WTC11 (cell line): Measurements from ENCODE around the gene STAM2. TPM values are rescaled to one million over a fixed set of nuclear protein-coding genes. Genes with fewer than 3 reads are reported as not detected.

ENCODE experiments used
- ATAC-seq: fragments of 200-7000 bp; cut with Tn5 transposase; 2 replicates; pipeline ENCODE4 v1.10.0; 2021; ENCODE audit warnings: mild to moderate bottlenecking, moderate library complexity
- CTCF ChIA-PET: fragments of 300-600 bp; sonication (Branson Sonifier 250); formaldehyde crosslinking; loops from one replicate; lab custom pipeline; 2021; ENCODE audit warnings: antibody characterized with exemption; lab: Charles Lee
- POLR2A ChIA-PET: fragments of 350-600 bp; sonication (Branson Sonifier 250); formaldehyde crosslinking; loops from one replicate; lab custom pipeline; 2021; ENCODE audit warnings: antibody characterized with exemption; lab: Charles Lee
- DNase-seq: peaks from one replicate; pipeline ENCODE4 v3.0.0; 2021; ENCODE audit warnings: low spot score
- H3K27ac Mint-ChIP-seq: 2 replicates; pipeline ENCODE4 v1.8.0; 2021; ENCODE audit warnings: mixed read lengths
- H3K27me3 Mint-ChIP-seq: 2 replicates; pipeline ENCODE4 v1.8.0; 2021; ENCODE audit warnings: low read depth, mild to moderate bottlenecking, moderate library complexity, mixed read lengths
- H3K36me3 Mint-ChIP-seq: 2 replicates; pipeline ENCODE4 v1.8.0; 2021; ENCODE audit warnings: mixed read lengths
- H3K4me1 Mint-ChIP-seq: 2 replicates; pipeline ENCODE4 v1.8.0; 2022; ENCODE audit warnings: mixed read lengths
- H3K4me3 Mint-ChIP-seq: 2 replicates; pipeline ENCODE4 v1.8.0; 2021; ENCODE audit warnings: mild to moderate bottlenecking, moderate library complexity, mixed read lengths
- H3K9me3 Mint-ChIP-seq: 2 replicates; pipeline ENCODE4 v1.8.0; 2021; ENCODE audit warnings: mixed read lengths
- AR ChIP-seq: fragments of 250-450 bp; sonication (Bioruptor Pico); IDR thresholded peaks from 2 replicates; pipeline ENCODE4 v1.9.0; 2021; ENCODE audit warnings: mild to moderate bottlenecking
- ATF2 ChIP-seq: sonication (generic); formaldehyde crosslinking; IDR thresholded peaks from 2 replicates; pipeline ENCODE4 v1.8.1; 2022; ENCODE audit warnings: low read depth, missing genetic modification reagents, borderline replicate concordance
- CBFB ChIP-seq: sonication (generic); formaldehyde crosslinking; IDR thresholded peaks from 2 replicates; pipeline ENCODE4 v1.8.1; 2022; ENCODE audit warnings: mild to moderate bottlenecking, low read depth, missing genetic modification reagents
- CREB1 ChIP-seq: sonication (generic); formaldehyde crosslinking; IDR thresholded peaks from 2 replicates; pipeline ENCODE4 v1.8.0; 2023; ENCODE audit warnings: mild to moderate bottlenecking, missing genetic modification reagents
- CTCF ChIP-seq: fragments of 200-600 bp; IDR thresholded peaks from 2 replicates; pipeline ENCODE4 v1.8.0; 2022; ENCODE audit warnings: antibody characterized with exemption
- GABPB1 ChIP-seq: sonication (generic); formaldehyde crosslinking; IDR thresholded peaks from 2 replicates; pipeline ENCODE4 v1.8.1; 2023; ENCODE audit warnings: mild to moderate bottlenecking, missing genetic modification reagents
- GRHL2 ChIP-seq: fragments of 250-450 bp; sonication (Bioruptor Pico); IDR thresholded peaks from 2 replicates; pipeline ENCODE4 v1.8.0; 2022; ENCODE audit warnings: mild to moderate bottlenecking, moderate library complexity; ENCODE audit not compliant: insufficient replicate concordance, severe bottlenecking
- MXD4 ChIP-seq: fragments of 250-450 bp; sonication (Bioruptor Pico); IDR thresholded peaks from 2 replicates; pipeline ENCODE4 v1.8.0; 2021; ENCODE audit warnings: mild to moderate bottlenecking, moderate library complexity, borderline replicate concordance
- NFE2L1 ChIP-seq: sonication (generic); formaldehyde crosslinking; IDR thresholded peaks from 2 replicates; pipeline ENCODE4 v1.8.1; 2023; ENCODE audit warnings: missing genetic modification reagents
- PREB ChIP-seq: sonication (generic); formaldehyde crosslinking; IDR thresholded peaks from 2 replicates; pipeline ENCODE4 v1.8.1; 2022; ENCODE audit warnings: mild to moderate bottlenecking, missing genetic modification reagents, moderate library complexity, borderline replicate concordance
- SP1 ChIP-seq: sonication (generic); formaldehyde crosslinking; conservative IDR thresholded peaks from 2 replicates; pipeline ENCODE4 v1.8.1; 2022; ENCODE audit warnings: missing genetic modification reagents
- TEAD1 ChIP-seq: sonication (generic); formaldehyde crosslinking; IDR thresholded peaks from 2 replicates; pipeline ENCODE4 v1.8.0; 2022; ENCODE audit warnings: mild to moderate bottlenecking, missing genetic modification reagents
- TEAD4 ChIP-seq: sonication (generic); formaldehyde crosslinking; IDR thresholded peaks from 2 replicates; pipeline ENCODE4 v1.8.0; 2022; ENCODE audit warnings: mild to moderate bottlenecking, missing genetic modification reagents
- TP53 ChIP-seq: sonication (generic); formaldehyde crosslinking; IDR thresholded peaks from 2 replicates; pipeline ENCODE4 v1.8.1; 2023; ENCODE audit warnings: mild to moderate bottlenecking, missing genetic modification reagents
- ZNF121 ChIP-seq: sonication (generic); formaldehyde crosslinking; IDR thresholded peaks from 2 replicates; pipeline ENCODE4 v1.8.0; 2023; ENCODE audit warnings: missing genetic modification reagents
- ZNF219 ChIP-seq: sonication (generic); formaldehyde crosslinking; IDR thresholded peaks from 2 replicates; pipeline ENCODE4 v1.8.0; 2023; ENCODE audit warnings: missing genetic modification reagents, mild to moderate bottlenecking, borderline replicate concordance
- ZNF281 ChIP-seq: sonication (generic); formaldehyde crosslinking; IDR thresholded peaks from 2 replicates; pipeline ENCODE4 v1.8.0; 2023; ENCODE audit warnings: mild to moderate bottlenecking, missing genetic modification reagents
- ZNF671 ChIP-seq: fragments of 250-450 bp; sonication (Bioruptor Pico); IDR thresholded peaks from 2 replicates; pipeline ENCODE4 v1.8.0; 2021; ENCODE audit warnings: mild to moderate bottlenecking
- total RNA-seq: library from RNA; stranded (reverse); gene quantifications from 3 replicates; pipeline ENCODE4 v1.2.3, GENCODE V29; 2021

STAM2 gene
- total RNA-seq, 1 experiment from 2014 or later: 9.0 TPM

- H3K4me1 Mint-ChIP-seq: peaks cover 8% of the 10 kb centered on the region
- H3K9me3 Mint-ChIP-seq: peaks cover 4% of the 10 kb centered on the region; the same call in 1 of the 2 replicates
- ATAC-seq (no peak), DNase-seq (no peak)
- H3K27me3 Mint-ChIP-seq: no peaks in the 10 kb centered on the region; the same call in 1 of the 2 replicates
- POLR2A ChIA-PET: no interaction called here
- TF ChIP-seq TP53 (CRISPR knock-in tag) (no peak), ZNF121 (CRISPR knock-in tag) (no peak), SP1 (no peak), CBFB (CRISPR knock-in tag) (no peak), GRHL2 (CRISPR knock-in tag) (no peak), PREB (no peak)
- no peak overlapping the region for H3K27ac Mint-ChIP-seq
- H3K36me3 Mint-ChIP-seq: no peaks in the 10 kb centered on the region
- no peak overlapping the region for H3K4me3 Mint-ChIP-seq
- CTCF ChIA-PET: interaction anchor here (0.7 kb wide), 1 partner anchor 53 kb away, joined by 3 read pairs; no protein-coding TSS in a partner anchor
These were observed 96.9 kb downstream of the STAM2 start for GRCh38 chr2:152078662-152079061.

GRCh38 chr2:152078023-152078422 is 97.5 kb downstream of the STAM2 start:
- Mint-ChIP-seq H3K9me3 (peaks cover 4% of the 10 kb centered on the region; the same call in 1 of the 2 replicates), H3K4me1 (peaks cover 13% of the 10 kb centered on the region), H3K36me3 (no peaks in the 10 kb centered on the region), H3K4me3 (no peak overlapping the region), H3K27ac (no peak overlapping the region)
- CTCF ChIA-PET: interaction anchor here (0.7 kb wide), 1 partner anchor 52 kb away, joined by 3 read pairs; no protein-coding TSS in a partner anchor
- no peak for DNase-seq
- no peak for TF ChIP-seq ZNF671
- no peak for TF ChIP-seq ATF2 (CRISPR knock-in tag)
- TF ChIP-seq MXD4 (CRISPR knock-in tag): no peak
- no peak for TF ChIP-seq TEAD4 (CRISPR knock-in tag)
- no peak for TF ChIP-seq CTCF
- no peak for TF ChIP-seq CREB1 (CRISPR knock-in tag)
- no peak for TF ChIP-seq TEAD1 (CRISPR knock-in tag)
- TF ChIP-seq, all 79 proteins: peak for 0
- no peak for ATAC-seq
- no peaks in the 10 kb centered on the region; the same call in 1 of the 2 replicates for H3K27me3 Mint-ChIP-seq
- POLR2A ChIA-PET: no interaction called here

- H3K9me3 Mint-ChIP-seq: peaks cover 4% of the 10 kb centered on the region; the same call in 1 of the 2 replicates
- H3K36me3 Mint-ChIP-seq: no peaks in the 10 kb centered on the region
- DNase-seq (no peak), ATAC-seq (peak; percentile 43; the same call in 1 of the 2 replicates)
- H3K27ac Mint-ChIP-seq: no peak overlapping the region
- CTCF ChIA-PET: interaction anchor here (1.1 kb wide), 1 partner anchor 49 kb away, joined by 3 read pairs; no protein-coding TSS in a partner anchor
- H3K4me1 Mint-ChIP-seq: peaks cover 15% of the 10 kb centered on the region
- H3K4me3 Mint-ChIP-seq: no peak overlapping the region
- TF ChIP-seq ZNF219 (CRISPR knock-in tag): no peak
- POLR2A ChIA-PET: no interaction called here
- H3K27me3 Mint-ChIP-seq: no peaks in the 10 kb centered on the region; the same call in 1 of the 2 replicates
These were observed 100.0 kb downstream of the STAM2 start for GRCh38 chr2:152075461-152076050.

GRCh38 chr2:152072011-152072410 is 103.6 kb downstream of the STAM2 start:
- Mint-ChIP-seq H3K36me3 (no peaks in the 10 kb centered on the region), H3K9me3 (peaks cover 4% of the 10 kb centered on the region; the same call in 1 of the 2 replicates), H3K27me3 (no peaks in the 10 kb centered on the region; the same call in 1 of the 2 replicates), H3K4me3 (no peak overlapping the region), H3K27ac (no peak overlapping the region), H3K4me1 (peaks cover 15% of the 10 kb centered on the region)
- no peak for DNase-seq
- ChIA-PET CTCF (interaction anchor here (1.6 kb wide), 1 partner anchor 9 kb away, joined by 3 read pairs; no protein-coding TSS in a partner anchor), POLR2A (no interaction called here)
- no peak for ATAC-seq
- no peak for TF ChIP-seq AR (CRISPR knock-in tag)
- no peak for TF ChIP-seq TEAD1 (CRISPR knock-in tag)
- TF ChIP-seq GABPB1 (CRISPR knock-in tag): no peak
- no peak for TF ChIP-seq CREB1 (CRISPR knock-in tag)
- no peak for TF ChIP-seq NFE2L1
- TF ChIP-seq CBFB (CRISPR knock-in tag): no peak
- no peak for TF ChIP-seq ZNF281 (CRISPR knock-in tag)
